HS-5 (cell line): Measurements from ENCODE around the gene PTGES.

Experiments used
- DNase-seq: peaks from one replicate; pipeline ENCODE4 v3.0.0-alpha.2; 2012; ENCODE audit warnings: low read depth

Gene PTGES

GRCh38 chr9:129717991-129718390 lies 34.9 kb downstream of the PTGES start:
- DNase-seq, result no peak

GRCh38 chr9:129716091-129716490 lies 36.8 kb downstream of the PTGES start:
- no peak for DNase-seq

GRCh38 chr9:129714511-129715061 lies 38.3 kb downstream of the PTGES start:
- DNase-seq, result no peak

- DNase-seq, result no peak
Measured at GRCh38 chr9:129713402-129713679, 39.5 kb downstream of the PTGES start.

GRCh38 chr9:129712634-129713401 lies 40.0 kb downstream of the PTGES start:
- no peak for DNase-seq

DNA sequence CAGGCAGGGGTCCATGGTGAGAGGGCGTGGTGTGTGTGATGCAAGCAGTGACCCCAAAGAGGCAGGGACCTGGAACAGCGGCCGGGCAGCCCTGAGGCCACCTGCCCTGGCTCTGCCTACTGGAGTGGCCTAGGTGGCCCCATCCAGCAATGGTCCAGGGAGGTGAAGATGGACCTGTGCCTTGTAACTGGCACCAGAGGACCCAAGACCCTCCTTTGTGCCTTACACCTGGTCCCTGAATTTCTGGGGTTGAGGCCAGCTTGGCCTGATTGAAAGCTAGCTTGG lies 42.7 kb downstream of the PTGES start:
- no peak for DNase-seq

DNA sequence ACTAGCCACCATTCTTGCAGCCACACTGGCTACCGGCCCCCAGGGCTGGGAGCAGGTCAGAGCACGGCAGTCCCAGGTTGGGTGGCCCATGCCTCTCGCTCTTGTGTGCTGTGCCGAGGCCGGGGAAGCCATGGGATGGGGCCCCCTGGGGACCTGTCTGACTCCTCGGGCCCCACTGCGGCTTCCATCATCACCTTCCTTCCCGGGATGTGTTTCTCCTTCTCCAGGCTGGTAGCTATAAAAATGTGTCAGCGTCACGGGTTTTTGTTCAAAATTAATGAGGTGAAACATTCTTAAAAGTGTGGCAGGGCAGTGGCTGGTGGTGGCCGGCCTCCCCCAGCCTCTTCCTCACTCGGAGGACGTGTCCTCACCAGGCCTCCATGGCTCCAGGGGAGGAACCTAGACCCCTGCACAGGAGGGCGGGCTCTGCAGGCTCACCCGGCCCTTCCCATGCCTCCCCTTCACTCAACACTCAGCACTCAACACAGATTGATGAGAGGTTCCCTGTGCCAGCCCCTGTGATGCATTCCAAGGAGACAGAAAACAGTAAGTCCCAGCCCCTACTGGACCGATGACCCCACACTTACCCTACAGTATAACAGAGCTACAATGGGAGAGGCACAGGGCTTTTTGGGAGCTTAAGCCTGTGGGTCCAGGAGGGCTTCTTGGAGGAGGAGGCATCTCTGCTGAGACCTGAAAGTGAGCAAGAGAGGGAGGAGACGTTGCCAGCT lies 43.2 kb downstream of the PTGES start:
- DNase-seq, result no peak

- DNase-seq, result no peak
Measured at GRCh38 chr9:129708793-129709192, 44.0 kb downstream of the PTGES start.

DNA sequence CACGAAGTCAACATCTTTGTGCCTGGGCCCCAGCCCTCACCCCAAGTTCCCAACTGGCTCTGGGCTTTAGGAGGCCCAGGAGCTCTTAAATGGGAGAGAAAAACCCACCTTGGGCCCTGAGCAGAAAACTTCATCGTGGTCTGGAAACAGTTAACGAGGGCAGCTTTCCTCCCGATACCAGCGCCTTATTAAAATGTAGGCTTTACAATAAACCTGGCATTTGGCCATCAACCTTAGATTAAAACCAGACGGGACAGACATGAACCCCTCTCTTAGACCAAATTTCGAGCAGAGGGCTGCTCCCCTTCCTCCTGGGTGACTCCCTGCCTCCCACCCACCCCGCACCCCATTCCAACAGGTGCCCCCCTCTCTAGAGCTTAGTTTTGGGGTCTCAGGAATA lies 48.0 kb downstream of the PTGES start:
- no peak for DNase-seq

DNA sequence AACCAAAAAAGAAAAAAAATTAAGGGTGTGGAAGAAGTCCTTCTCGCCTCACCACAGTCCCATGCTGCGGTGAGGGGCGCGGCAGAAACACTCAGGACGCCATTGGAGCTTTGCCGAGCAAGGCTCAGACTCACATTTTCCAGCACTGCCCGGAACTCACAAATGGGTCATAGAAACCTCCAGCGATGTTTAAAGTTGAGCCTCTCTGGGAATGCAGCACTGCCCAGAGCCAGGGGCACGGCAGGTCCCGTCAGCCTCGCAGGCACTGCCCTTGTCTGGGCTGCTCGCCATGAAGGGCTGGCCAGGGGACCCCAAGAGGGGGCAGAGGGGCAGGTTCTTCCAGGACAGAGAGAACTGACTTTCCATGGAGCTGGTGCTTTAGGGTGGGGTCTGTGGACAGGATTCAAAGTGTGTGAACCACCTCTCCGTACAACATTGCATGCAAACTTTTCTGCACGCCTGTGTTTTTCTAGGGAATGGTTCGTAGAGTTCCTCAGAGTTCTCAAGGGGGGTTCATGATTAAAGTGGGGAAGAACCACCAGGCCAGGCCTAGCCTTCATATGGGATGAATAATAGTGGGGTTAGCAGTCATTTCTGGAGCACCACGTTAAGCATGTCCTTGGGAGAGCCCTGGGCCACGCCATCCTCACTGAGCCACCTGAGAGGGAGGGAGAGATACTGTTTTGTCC lies 49.0 kb downstream of the PTGES start:
- no peak for DNase-seq

GRCh38 chr9:129702589-129703520 lies 50.0 kb downstream of the PTGES start:
- DNase-seq, result no peak

DNA sequence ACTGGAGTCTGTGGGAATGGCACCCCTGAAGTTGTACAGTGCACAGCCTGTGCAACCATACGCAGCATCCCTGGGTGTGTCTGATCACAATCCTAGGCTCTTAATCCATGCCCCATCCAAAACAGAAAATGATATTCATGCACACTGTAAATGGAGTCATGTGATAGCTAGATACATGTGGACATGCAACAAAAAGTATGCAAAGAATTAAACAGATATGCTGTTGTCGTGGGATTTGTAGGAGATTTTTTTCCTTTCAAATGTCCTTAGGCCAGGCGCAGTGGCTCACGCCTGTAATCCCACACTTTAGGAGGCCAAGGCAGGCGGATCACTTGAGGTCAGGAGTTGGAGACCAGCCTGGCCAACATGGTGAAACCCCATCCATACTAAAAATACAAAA lies 51.3 kb downstream of the PTGES start:
- no peak for DNase-seq

DNA sequence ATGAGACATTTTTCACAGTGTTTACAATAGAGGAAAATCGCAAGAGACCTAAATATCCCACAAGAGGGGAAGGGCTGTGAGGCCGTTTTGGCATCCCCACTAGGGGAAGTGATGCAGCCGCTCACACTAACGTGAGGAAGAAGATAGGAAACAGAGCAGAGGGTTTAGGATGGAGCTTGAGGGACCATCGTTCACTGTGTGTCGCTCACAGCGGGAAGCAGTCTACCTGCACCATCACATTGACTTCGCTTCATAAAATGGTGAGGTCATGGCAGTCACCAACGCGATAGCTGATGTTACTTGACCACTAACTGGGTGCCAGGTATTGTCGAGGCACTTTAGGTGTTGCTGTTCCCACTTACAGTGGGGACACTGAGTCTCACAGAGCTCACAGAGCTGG lies 51.8 kb downstream of the PTGES start:
- DNase-seq, result no peak

GRCh38 chr9:129698254-129698757 lies 54.5 kb downstream of the PTGES start:
- no peak for DNase-seq

DNA sequence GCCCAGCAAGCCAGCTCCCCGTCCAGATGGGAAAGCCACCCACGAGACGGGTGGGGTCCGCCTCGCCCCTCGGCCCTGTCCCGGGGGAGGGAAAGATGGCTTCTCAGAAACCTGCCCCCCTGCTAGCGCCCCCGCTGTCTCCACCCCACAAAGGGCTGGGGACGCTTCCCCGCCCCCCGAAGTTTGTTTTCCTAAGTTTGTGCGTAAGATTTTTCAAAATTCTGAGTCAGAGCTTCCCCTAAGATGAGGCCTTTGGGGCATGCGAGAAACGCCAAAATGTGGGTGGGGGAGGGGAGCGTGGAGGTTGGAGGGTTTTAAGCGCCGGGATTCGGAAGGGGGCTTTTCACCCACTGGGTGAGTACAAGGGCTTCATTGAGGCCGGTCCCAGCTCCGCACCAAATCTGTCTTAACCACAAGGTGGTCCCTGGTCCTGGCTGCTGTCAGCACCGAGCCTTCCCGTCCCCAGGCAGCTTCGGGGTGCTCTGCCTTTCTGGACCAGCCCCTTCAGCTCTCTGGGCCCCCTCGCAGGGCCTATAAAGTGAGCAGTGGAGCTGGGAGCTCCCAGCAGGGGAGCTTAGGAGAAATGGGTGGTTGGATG lies 55.1 kb downstream of the PTGES start:
- no peak for DNase-seq

- DNase-seq, result no peak
Measured at GRCh38 chr9:129696944-129697655, 55.7 kb downstream of the PTGES start.

DNA sequence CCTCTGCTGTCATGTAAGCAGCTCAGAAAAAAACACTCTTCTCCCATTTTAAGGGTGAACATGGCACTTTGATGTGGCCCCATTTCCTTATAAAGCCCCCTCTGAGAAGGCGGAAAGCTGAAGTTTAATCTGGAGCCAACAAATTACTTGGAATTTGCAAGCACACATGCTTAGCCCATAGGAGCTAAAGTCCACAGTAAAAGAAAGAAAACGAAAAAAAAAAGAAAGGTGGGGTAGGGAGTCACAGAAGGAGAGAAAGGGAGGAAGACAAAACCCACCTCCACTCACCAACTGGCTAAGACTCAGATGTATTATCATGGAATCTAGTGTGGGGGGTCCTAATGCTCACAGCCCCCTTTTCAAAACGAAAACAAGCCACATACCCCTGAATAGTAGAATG lies 57.0 kb downstream of the PTGES start:
- no peak for DNase-seq

GRCh38 chr9:129694243-129694646 lies 58.6 kb downstream of the PTGES start:
- DNase-seq, result no peak

DNA sequence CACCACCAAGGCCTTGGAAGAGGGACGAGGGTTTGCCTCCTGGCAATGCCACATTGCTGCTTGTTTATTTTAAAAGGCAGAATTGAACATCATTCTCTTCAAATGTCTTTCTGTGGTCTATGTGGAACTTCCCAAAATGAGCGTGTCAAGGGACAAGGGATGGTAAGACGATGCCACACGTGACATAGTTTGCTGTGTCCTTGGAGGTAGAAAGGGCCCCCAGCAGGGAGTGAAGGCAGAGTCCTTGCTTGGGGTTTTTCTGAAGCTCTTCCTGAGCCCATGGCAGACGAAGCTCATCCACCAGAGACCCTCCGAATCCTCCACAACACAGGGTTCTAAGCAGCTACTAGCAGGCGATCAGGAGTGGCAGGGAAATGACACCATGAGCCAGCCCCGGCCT lies 59.1 kb downstream of the PTGES start:
- DNase-seq, result no peak

DNA sequence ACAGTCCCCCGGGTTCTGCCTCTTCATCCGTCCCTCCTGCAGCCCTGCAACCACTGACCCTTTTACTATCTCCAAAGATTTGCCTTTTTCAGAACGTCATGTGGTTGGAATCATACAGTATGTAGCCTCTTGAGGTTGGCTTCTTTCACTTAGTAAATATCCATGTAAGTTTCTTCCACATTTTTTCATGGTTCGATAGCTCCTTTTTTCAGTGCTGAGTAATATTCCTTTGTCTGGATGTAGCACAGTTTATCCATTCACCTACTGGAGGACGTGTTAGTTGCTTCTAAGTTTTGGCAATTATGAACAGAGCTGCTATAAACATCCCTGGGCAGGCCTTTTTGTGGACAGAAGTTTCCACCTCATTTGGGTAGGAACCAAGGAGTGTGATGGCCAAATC lies 60.3 kb downstream of the PTGES start:
- DNase-seq, result no peak
